Measurements from ENCODE around the gene SH3GL3.

DNA sequence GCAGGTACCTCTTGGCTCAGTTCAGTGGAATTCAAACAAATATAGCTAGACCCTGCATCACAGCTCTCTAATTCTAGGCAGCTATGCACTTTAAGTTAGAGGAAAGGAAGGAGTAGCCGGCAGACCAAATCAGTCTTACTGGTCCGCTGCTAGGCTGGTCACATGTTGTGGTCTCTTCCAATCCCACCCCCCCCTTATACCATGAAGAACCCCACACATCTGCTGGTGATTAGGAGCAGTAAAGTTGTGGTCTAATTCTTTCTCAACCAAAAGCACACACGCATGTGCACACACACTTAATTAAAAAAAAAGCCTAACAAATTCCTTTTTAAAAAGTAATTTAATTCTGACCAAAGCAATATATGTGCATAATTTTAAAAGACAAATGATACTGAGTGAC is 16.7 kb upstream of the SH3GL3 start:
- TF ChIP-seq YY1 (IDR thresholded peaks at IDR 0.05; ENCODE audit: low read depth): no peak
- TF ChIP-seq, protein P1, sequence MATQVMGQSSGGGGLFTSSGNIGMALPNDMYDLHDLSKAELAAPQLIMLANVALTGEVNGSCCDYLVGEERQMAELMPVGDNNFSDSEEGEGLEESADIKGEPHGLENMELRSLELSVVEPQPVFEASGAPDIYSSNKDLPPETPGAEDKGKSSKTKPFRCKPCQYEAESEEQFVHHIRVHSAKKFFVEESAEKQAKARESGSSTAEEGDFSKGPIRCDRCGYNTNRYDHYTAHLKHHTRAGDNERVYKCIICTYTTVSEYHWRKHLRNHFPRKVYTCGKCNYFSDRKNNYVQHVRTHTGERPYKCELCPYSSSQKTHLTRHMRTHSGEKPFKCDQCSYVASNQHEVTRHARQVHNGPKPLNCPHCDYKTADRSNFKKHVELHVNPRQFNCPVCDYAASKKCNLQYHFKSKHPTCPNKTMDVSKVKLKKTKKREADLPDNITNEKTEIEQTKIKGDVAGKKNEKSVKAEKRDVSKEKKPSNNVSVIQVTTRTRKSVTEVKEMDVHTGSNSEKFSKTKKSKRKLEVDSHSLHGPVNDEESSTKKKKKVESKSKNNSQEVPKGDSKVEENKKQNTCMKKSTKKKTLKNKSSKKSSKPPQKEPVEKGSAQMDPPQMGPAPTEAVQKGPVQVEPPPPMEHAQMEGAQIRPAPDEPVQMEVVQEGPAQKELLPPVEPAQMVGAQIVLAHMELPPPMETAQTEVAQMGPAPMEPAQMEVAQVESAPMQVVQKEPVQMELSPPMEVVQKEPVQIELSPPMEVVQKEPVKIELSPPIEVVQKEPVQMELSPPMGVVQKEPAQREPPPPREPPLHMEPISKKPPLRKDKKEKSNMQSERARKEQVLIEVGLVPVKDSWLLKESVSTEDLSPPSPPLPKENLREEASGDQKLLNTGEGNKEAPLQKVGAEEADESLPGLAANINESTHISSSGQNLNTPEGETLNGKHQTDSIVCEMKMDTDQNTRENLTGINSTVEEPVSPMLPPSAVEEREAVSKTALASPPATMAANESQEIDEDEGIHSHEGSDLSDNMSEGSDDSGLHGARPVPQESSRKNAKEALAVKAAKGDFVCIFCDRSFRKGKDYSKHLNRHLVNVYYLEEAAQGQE (IDR thresholded peaks at IDR 0.05; ENCODE audit: low read depth): no peak
- TF ChIP-seq RAD21 (IDR thresholded peaks at IDR 0.05; ENCODE audit: low read depth): no peak
- TF ChIP-seq EP300 (IDR thresholded peaks at IDR 0.05; ENCODE audit: borderline replicate concordance): no peak
- no peak for TF ChIP-seq ZBTB7A (IDR thresholded peaks at IDR 0.05; ENCODE audit: low read depth)
- no peak for TF ChIP-seq NFIC (IDR thresholded peaks at IDR 0.05)
- TF ChIP-seq EGR1 (IDR thresholded peaks at IDR 0.05): no peak
- no peak for TF ChIP-seq FOXM1 (IDR thresholded peaks at IDR 0.05; ENCODE audit: borderline replicate concordance, low read depth)
- TF ChIP-seq CEBPB (IDR thresholded peaks at IDR 0.05): no peak
- TF ChIP-seq TAF1 (IDR thresholded peaks at IDR 0.05; ENCODE audit: low read depth): no peak
- TF ChIP-seq TEAD4 (IDR thresholded peaks at IDR 0.05): no peak
- TF ChIP-seq, protein P2, sequence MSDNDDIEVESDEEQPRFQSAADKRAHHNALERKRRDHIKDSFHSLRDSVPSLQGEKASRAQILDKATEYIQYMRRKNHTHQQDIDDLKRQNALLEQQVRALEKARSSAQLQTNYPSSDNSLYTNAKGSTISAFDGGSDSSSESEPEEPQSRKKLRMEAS (IDR thresholded peaks at IDR 0.05): no peak
- no peak for TF ChIP-seq CREB1 (IDR thresholded peaks at IDR 0.05; ENCODE audit: low read depth)
- no peak for TF ChIP-seq TCF12 (IDR thresholded peaks at IDR 0.05; ENCODE audit: low read depth)

All from Ishikawa (cell line).